PC-9 (cell line): ENCODE measurements around the gene TBC1D5. TPM values are rescaled to one million over a fixed set of nuclear protein-coding genes. Genes with fewer than 3 reads are reported as not detected.
"Not testable (repeated sequence)": the region's sequence is repeated elsewhere in the genome, so short reads cannot be mapped to it uniquely, and the experiment has no call there.

Experiments used
- BruUV-seq: library from RNA; stranded (reverse); fragments of 400-500 nt; replicated peaks from 2 replicates; lab custom pipeline; 2021; lab: Mats Ljungman, UMichigan
- CTCF ChIA-PET: fragments of 300-600 bp; sonication (Branson Sonifier 250); formaldehyde crosslinking; loops from one replicate; lab custom pipeline; 2022; ENCODE audit warnings: antibody characterized with exemption; lab: Charles Lee
- POLR2A ChIA-PET: fragments of 300-600 bp; sonication (Branson Sonifier 250); formaldehyde crosslinking; loops from one replicate; lab custom pipeline; 2022; ENCODE audit warnings: antibody characterized with exemption; ENCODE audit not compliant: unreplicated experiment; lab: Charles Lee
- DNase-seq, 2 experiments: peaks; one replicate each; pipeline versions ENCODE4 v3.0.0 to v3.0.0-alpha.2; 2015 to 2022; ENCODE audit warnings: mixed read lengths in 1 of 2
- H2AFZ ChIP-seq: fragments of 200-600 bp; sonication (generic); 2 replicates; pipeline ENCODE4 v1.8.1; 2017; ENCODE audit warnings: antibody characterized with exemption
- H3F3A ChIP-seq: fragments of 200-600 bp; sonication (generic); 2 replicates; pipeline ENCODE4 v1.8.1; 2017; ENCODE audit warnings: antibody characterized with exemption, mild to moderate bottlenecking, low read depth; ENCODE audit not compliant: insufficient read depth
- H3K27ac ChIP-seq: fragments of 200-600 bp; sonication (generic); 2 replicates; pipeline ENCODE4 v1.6.1; 2016; ENCODE audit warnings: mixed run types
- H3K27me3 ChIP-seq: fragments of 200-600 bp; sonication (generic); 2 replicates; pipeline ENCODE4 v1.6.1; 2016; ENCODE audit warnings: low read depth, mixed run types; ENCODE audit not compliant: insufficient read depth
- H3K36me3 ChIP-seq: fragments of 200-600 bp; sonication (generic); 2 replicates; pipeline ENCODE4 v1.6.1; 2016; ENCODE audit warnings: low read depth, mixed run types
- H3K4me1 ChIP-seq: fragments of 200-600 bp; sonication (generic); replicated peaks from 2 replicates; pipeline ENCODE4 v1.6.1; 2016; ENCODE audit warnings: mixed run types; ENCODE audit not compliant: insufficient read depth
- H3K4me2 ChIP-seq: fragments of 200-600 bp; sonication (generic); 2 replicates; pipeline ENCODE4 v1.6.1; 2017; ENCODE audit warnings: mixed run types
- H3K4me3 ChIP-seq: fragments of 200-600 bp; sonication (generic); 2 replicates; pipeline ENCODE4 v1.6.1; 2016; ENCODE audit warnings: mixed run types
- H3K79me2 ChIP-seq: fragments of 200-600 bp; sonication (generic); 2 replicates; pipeline ENCODE4 v1.6.1; 2017; ENCODE audit warnings: low read depth, mixed run types
- H3K9me2 ChIP-seq: fragments of 200-600 bp; sonication (generic); 2 replicates; pipeline ENCODE4 v1.8.1; 2017; ENCODE audit warnings: mild to moderate bottlenecking; ENCODE audit not compliant: insufficient read depth
- H3K9me3 ChIP-seq: fragments of 200-600 bp; sonication (generic); 2 replicates; pipeline ENCODE4 v1.8.1; 2016; ENCODE audit warnings: low read depth; ENCODE audit not compliant: insufficient read depth
- H4K20me1 ChIP-seq: fragments of 200-600 bp; sonication (generic); 2 replicates; pipeline ENCODE4 v1.8.1; 2017; ENCODE audit not compliant: insufficient read depth
- CTCF ChIP-seq: fragments of 200-600 bp; sonication (generic); conservative IDR thresholded peaks from 2 replicates; pipeline ENCODE4 v1.6.1; 2017; ENCODE audit warnings: mixed run types, antibody characterized with exemption, mild to moderate bottlenecking, moderate library complexity
- EZH2 ChIP-seq: fragments of 200-600 bp; sonication (generic); IDR thresholded peaks from 2 replicates; pipeline ENCODE4 v1.8.0; 2017; ENCODE audit warnings: antibody characterized with exemption, low read depth
- intact Hi-C: fragments of 100-400 bp; cut with micrococcal nuclease; formaldehyde crosslinking; loops from one replicate; pipeline ENCODE4 v1.10.0; 2022; ENCODE audit not compliant: unreplicated experiment
- total RNA-seq: library from RNA; stranded (reverse); gene quantifications from 2 replicates; pipeline ENCODE4 v1.2.3, GENCODE V29; 2021

TBC1D5 gene
- total RNA-seq, 1 experiment from 2014 or later: 54.0 TPM

- no TSS peak for BruUV-seq
- H3K36me3 ChIP-seq: no peaks in the 10 kb centered on the region
- intact Hi-C loops: no loop called here
- no peaks in the 10 kb centered on the region for H3K27me3 ChIP-seq
- H2AFZ ChIP-seq: no peak overlapping the region
- ChIA-PET CTCF (no interaction called here), POLR2A (no interaction called here)
- no peaks in the 10 kb centered on the region for H4K20me1 ChIP-seq
- no peaks in the 10 kb centered on the region for H3K4me1 ChIP-seq
- H3K9me2 ChIP-seq: no peaks in the 10 kb centered on the region
- no peak overlapping the region for H3K4me3 ChIP-seq
- no peak for DNase-seq
- no peaks in the 10 kb centered on the region; the same call in 1 of the 2 replicates for H3F3A ChIP-seq
- no peak overlapping the region for H3K4me2 ChIP-seq
- no peaks in the 10 kb centered on the region for H3K79me2 ChIP-seq
- H3K9me3 ChIP-seq: no peaks in the 10 kb centered on the region; the same call in 1 of the 2 replicates
- H3K27ac ChIP-seq: no peak overlapping the region
- TF ChIP-seq EZH2 (no peak), CTCF (no peak)
Observed at GRCh38 chr3:17535274-17535673, 207.2 kb downstream of the TBC1D5 start.

DNA sequence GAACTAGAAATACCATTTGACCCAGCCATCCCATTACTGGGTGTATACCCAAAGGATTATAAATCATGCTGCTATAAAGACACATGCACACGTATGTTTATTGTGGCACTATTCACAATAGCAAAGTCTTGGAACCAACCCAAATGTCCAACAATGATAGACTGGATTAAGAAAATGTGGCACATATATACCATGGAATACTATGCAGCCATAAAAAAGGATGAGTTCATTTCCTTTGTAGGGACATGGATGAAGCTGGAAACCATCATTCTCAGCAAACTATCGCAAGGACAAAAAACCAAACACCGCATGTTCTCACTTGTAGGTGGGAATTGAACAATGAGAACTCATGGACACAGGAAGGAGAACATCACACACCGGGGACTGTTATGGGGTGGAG, 210.0 kb downstream of the TBC1D5 start:
- intact Hi-C loops: not testable (repeated sequence)

DNA sequence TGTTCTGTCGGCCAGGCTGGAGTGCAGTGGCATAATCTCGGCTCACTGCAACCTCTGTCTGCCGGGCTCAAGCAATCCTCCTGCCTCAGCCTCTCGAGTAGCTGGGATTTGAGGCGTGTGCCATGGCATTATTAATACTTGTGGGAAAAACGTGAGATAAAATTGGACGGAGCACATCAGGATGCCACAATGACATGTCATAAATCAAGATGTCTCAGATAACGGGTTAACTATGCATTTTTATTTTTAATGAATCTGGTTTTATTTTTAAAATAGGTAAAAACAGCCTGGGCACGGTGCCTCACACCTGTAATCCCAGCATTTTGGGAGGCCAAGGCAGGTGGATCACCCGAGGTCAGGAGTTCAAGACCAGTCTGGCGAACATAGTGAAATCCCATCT, 212.8 kb downstream of the TBC1D5 start:
- H2AFZ ChIP-seq: no peak overlapping the region
- no peaks in the 10 kb centered on the region for H3K27me3 ChIP-seq
- H3K4me3 ChIP-seq: no peak overlapping the region
- no peaks in the 10 kb centered on the region for H3K79me2 ChIP-seq
- H3K36me3 ChIP-seq: no peaks in the 10 kb centered on the region
- no peaks in the 10 kb centered on the region for H3F3A ChIP-seq
- no peaks in the 10 kb centered on the region for H3K4me1 ChIP-seq
- no peak overlapping the region for H3K4me2 ChIP-seq
- CTCF ChIA-PET: no interaction called here
- no peaks in the 10 kb centered on the region for H4K20me1 ChIP-seq
- POLR2A ChIA-PET: no interaction called here
- DNase-seq: no peak
- intact Hi-C loops: no loop called here
- no TSS peak for BruUV-seq
- H3K9me2 ChIP-seq: no peaks in the 10 kb centered on the region
- TF ChIP-seq EZH2 (no peak), CTCF (no peak)
- no peaks in the 10 kb centered on the region; the same call in 1 of the 2 replicates for H3K9me3 ChIP-seq
- H3K27ac ChIP-seq: no peak overlapping the region

More for the DNA sequence above, 210.0 kb downstream of the TBC1D5 start:
- H3K79me2 ChIP-seq, H3K9me2 ChIP-seq, H3K27ac ChIP-seq, H3K9me3 ChIP-seq, H3K36me3 ChIP-seq, BruUV-seq, H3K4me2 ChIP-seq, H4K20me1 ChIP-seq, H3F3A ChIP-seq, DNase-seq, CTCF ChIA-PET, POLR2A ChIA-PET, H3K27me3 ChIP-seq, H2AFZ ChIP-seq, H3K4me3 ChIP-seq, H3K4me1 ChIP-seq: not testable (repeated sequence)
